ENCODE results near the gene ZNF2. TPM values are rescaled to one million over a fixed set of nuclear protein-coding genes. Genes with fewer than 3 reads are reported as not detected.
A peak's percentile ranks its signal among the peaks of the same experiment; 100 is the strongest.
"Not testable (repeated sequence)": the region's sequence is repeated elsewhere in the genome, so short reads cannot be mapped to it uniquely, and the experiment has no call there.

The ZNF2 gene
- total and polyA plus RNA-seq, 8 donors = 4.1 to 9.1 (median 8.1) TPM

DNA sequence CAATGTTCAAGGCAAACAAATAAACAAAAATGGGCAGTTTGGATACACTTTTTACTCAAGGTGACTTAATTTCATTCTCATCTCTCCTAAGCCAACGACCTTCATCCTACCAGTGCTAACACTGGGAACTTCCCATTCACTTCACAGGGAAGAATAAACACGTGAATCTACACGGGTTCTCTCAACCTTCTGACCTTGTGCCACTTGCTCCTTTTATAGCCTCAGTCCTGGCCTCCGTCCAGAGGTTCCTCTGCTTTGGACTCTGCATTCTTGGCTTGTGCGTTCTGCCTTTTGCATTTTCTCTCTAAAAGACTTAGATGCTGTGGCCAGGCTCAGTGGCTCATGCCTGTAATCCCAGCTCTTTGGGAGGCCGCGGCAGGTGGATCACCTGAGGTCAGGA lies 13.8 kb downstream of the ZNF2 start:
- H3K27me3 ChIP-seq = no peaks in the 10 kb centered on the region
- H3K27ac ChIP-seq = no peak overlapping the region
- H3K4me1 ChIP-seq = no peaks in the 10 kb centered on the region
- ATAC-seq (no peak), DNase-seq (no peak)
- TF ChIP-seq, protein P1, sequence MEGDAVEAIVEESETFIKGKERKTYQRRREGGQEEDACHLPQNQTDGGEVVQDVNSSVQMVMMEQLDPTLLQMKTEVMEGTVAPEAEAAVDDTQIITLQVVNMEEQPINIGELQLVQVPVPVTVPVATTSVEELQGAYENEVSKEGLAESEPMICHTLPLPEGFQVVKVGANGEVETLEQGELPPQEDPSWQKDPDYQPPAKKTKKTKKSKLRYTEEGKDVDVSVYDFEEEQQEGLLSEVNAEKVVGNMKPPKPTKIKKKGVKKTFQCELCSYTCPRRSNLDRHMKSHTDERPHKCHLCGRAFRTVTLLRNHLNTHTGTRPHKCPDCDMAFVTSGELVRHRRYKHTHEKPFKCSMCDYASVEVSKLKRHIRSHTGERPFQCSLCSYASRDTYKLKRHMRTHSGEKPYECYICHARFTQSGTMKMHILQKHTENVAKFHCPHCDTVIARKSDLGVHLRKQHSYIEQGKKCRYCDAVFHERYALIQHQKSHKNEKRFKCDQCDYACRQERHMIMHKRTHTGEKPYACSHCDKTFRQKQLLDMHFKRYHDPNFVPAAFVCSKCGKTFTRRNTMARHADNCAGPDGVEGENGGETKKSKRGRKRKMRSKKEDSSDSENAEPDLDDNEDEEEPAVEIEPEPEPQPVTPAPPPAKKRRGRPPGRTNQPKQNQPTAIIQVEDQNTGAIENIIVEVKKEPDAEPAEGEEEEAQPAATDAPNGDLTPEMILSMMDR (IDR thresholded peaks at IDR 0.05) = no peak
- H3K9me3 ChIP-seq = peaks cover 0 to 29% of the 10 kb centered on the region in 2 donors
- H3K4me3 ChIP-seq = no peak overlapping the region
- intact Hi-C loops (cut with DNase I) = no loop called here
- peaks cover 0 to 71% of the 10 kb centered on the region in 2 donors for H3K36me3 ChIP-seq

DNA sequence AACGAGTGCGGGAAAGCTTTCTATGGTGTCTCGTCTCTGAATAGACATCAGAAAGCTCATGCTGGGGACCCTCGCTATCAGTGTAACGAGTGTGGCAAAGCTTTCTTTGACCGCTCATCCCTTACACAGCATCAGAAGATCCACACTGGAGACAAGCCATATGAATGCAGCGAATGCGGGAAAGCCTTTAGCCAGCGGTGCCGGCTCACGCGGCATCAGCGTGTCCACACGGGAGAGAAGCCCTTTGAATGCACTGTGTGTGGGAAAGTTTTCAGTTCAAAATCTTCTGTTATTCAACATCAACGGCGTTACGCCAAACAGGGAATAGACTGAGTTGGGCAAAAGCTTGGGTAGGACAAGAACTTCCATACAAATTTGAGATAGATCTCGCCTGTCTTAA lies 16.2 kb downstream of the ZNF2 start:
- Histone ChIP-seq H3K36me3 (peaks cover 0 to 64% of the 10 kb centered on the region in 2 donors), H3K4me1 (no peaks in the 10 kb centered on the region)
- no peak for DNase-seq

DNA sequence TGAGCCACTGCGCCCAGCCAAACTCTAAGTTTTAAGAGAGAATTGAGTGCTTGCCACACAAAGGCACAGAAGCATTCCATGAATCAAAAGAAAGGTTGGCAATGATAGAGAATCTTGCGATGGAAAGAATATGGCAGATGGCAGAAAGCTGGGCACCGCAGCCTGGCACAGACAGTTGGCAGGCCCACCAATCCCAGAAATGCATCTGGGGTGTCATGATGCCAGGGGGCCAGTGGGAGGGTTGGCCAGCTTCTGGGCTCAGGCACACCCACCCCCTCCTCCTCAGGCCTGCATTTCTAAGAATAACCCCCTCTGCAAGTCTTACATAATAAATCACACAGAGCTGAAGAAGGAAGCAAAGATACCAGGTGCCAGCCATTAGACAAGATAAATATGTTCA lies 19.6 kb downstream of the ZNF2 start:
- DNase-seq (no peak), ATAC-seq (no peak)
- H3K9me3 ChIP-seq = peaks cover 0 to 29% of the 10 kb centered on the region in 2 donors
- no peak overlapping the region for H3K27ac ChIP-seq
- H3K27me3 ChIP-seq = no peaks in the 10 kb centered on the region
- TF ChIP-seq, protein P1 (IDR thresholded peaks at IDR 0.05) = no peak
- H3K4me3 ChIP-seq = no peak overlapping the region
- peaks cover 0 to 33% of the 10 kb centered on the region in 2 donors for H3K36me3 ChIP-seq
- no peaks in the 10 kb centered on the region for H3K4me1 ChIP-seq
- intact Hi-C loops (cut with DNase I) = no loop called here

More for the DNA sequence above, 16.2 kb downstream of the ZNF2 start:
- intact Hi-C loops (cut with DNase I) = no loop called here
- Histone ChIP-seq H3K9me3 (peaks cover 0 to 34% of the 10 kb centered on the region in 2 donors), H3K27me3 (no peaks in the 10 kb centered on the region), H3K27ac (no peak overlapping the region), H3K4me3 (no peak overlapping the region)
- TF ChIP-seq, protein P1 (IDR thresholded peaks at IDR 0.05) = no peak
- no peak for ATAC-seq

DNA sequence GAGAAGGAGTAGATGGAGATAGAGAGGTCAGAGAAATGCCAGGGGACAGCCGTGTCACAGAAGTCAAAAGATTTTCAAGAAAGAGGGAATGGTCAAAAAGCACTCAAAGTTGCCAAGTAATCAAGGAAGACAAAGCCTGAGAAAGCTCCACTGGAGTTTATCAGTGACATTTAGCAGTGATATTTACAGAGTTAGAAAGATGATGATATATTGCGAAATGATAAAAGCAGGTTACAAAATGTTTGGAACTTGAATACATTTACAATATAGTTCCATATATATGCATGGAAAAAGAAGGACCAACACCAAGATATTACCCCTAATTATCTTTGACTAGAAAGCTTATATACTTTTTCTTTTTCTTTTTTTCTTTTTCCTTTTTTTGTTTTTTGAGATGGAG lies 20.4 kb downstream of the ZNF2 start:
- H3K4me1 ChIP-seq = no peaks in the 10 kb centered on the region
- ATAC-seq (no peak), DNase-seq (no peak)
- peaks cover 0 to 25% of the 10 kb centered on the region in 2 donors for H3K36me3 ChIP-seq
- no peaks in the 10 kb centered on the region for H3K27me3 ChIP-seq
- peaks cover 0 to 25% of the 10 kb centered on the region in 2 donors for H3K9me3 ChIP-seq
- no peak overlapping the region for H3K27ac ChIP-seq
- H3K4me3 ChIP-seq = no peak overlapping the region
- TF ChIP-seq, protein P1 (IDR thresholded peaks at IDR 0.05) = no peak
- intact Hi-C loops (cut with DNase I) = no loop called here

DNA sequence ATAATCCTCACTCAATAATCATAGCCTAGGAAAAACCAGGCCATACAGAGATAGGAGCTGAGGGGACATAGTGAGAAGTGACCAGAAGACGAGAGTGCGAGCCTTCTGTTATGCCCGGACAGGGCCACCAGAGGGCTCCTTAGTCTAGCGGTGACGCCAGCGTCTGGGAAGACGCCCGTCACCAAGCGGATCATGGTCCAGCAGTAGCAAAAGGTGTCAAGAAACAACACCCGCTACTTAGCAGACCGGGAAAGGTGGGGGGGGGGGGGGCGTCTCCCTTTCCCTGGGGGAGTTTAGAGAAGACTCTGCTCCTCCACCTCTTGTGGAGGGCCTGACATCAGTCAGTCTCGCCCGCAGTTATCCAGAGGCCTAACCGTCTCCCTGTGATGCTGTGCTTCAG lies 27.3 kb downstream of the ZNF2 start:
- H3K27ac ChIP-seq; ATAC-seq; H3K27me3 ChIP-seq; H3K4me3 ChIP-seq; intact Hi-C loops (cut with DNase I); H3K9me3 ChIP-seq; H3K4me1 ChIP-seq; H3K36me3 ChIP-seq: not testable (repeated sequence)
- DNase-seq = peak in 3 of 4 donors; percentile 18 to 83 (median 45)
- TF ChIP-seq, protein P1 (IDR thresholded peaks at IDR 0.05) = peak; percentile 45 to 61
